Measurements from ENCODE around the gene ANKRD29. TPM values are rescaled to one million over a fixed set of nuclear protein-coding genes. Genes with fewer than 3 reads are reported as not detected.
A peak's percentile ranks its signal among the peaks of the same experiment; 100 is the strongest.
"Not testable (repeated sequence)": the region's sequence is repeated elsewhere in the genome, so short reads cannot be mapped to it uniquely, and the experiment has no call there.

ANKRD29 gene
- total RNA-seq, 1 donor from 2014 or later, result not detected

- H3K27ac Mint-ChIP-seq, result peak overlapping the region; percentile 60
- H3K27me3 Mint-ChIP-seq, result no peaks in the 10 kb centered on the region
- intact Hi-C loops (cut with micrococcal nuclease), result no loop called here
- H3K4me1 Mint-ChIP-seq, result peaks cover 31% of the 10 kb centered on the region
- H3K4me3 Mint-ChIP-seq, result no peak overlapping the region
- no peak for DNase-seq
- H3K36me3 Mint-ChIP-seq (ENCODE audit: low read depth), result peaks cover 33% of the 10 kb centered on the region
- no peaks in the 10 kb centered on the region for H3K9me3 Mint-ChIP-seq
Observed at GRCh38 chr18:23572570-23572969, 90.1 kb downstream of the ANKRD29 start.

- no peaks in the 10 kb centered on the region for H3K27me3 Mint-ChIP-seq
- H3K27ac Mint-ChIP-seq, result peak overlapping the region; percentile 60
Observed at GRCh38 chr18:23572012-23572411, 90.7 kb downstream of the ANKRD29 start.

DNA sequence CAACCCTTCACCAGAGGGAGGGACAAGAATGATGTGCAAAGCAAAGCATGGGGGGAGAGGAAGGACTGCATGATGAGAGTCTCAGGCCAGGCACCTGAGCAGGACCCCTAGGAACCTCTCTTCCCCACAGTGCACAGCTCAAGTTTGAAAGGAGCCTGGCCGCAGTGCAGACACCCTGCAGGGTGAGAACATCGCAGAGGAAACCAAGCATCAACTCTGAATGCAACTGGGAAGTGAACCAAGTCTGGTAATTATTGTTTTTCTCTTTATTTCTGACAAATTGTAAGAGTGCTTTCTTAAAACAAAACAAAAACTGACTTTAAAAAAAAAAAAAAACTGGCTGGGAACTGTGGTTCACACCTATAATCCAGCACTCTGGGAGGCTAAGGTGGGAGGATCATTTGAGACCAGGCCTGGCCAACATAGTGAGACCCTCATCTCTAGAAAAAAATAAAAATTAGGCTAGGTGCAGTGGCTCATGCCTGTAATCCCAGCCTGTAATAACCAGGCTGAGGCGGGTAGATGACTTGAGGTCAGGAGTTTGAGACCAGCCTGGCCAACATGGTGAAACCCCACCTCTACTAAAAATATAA lies 91.7 kb downstream of the ANKRD29 start:
- H3K9me3 Mint-ChIP-seq, result no peaks in the 10 kb centered on the region
- no peak overlapping the region for H3K27ac Mint-ChIP-seq
- H3K4me1 Mint-ChIP-seq, result peaks cover 28% of the 10 kb centered on the region
- no peak for DNase-seq
- intact Hi-C loops (cut with micrococcal nuclease), result no loop called here
- H3K27me3 Mint-ChIP-seq, result no peaks in the 10 kb centered on the region
- H3K36me3 Mint-ChIP-seq (ENCODE audit: low read depth), result peaks cover 40% of the 10 kb centered on the region
- no peak overlapping the region for H3K4me3 Mint-ChIP-seq

More at GRCh38 chr18:23572012-23572411, 90.7 kb downstream of the ANKRD29 start:
- Mint-ChIP-seq H3K4me1 (peaks cover 31% of the 10 kb centered on the region), H3K4me3 (no peak overlapping the region), H3K36me3 (ENCODE audit: low read depth) (peaks cover 39% of the 10 kb centered on the region), H3K9me3 (no peaks in the 10 kb centered on the region)
- intact Hi-C loops (cut with micrococcal nuclease), result no loop called here
- DNase-seq, result no peak

DNA sequence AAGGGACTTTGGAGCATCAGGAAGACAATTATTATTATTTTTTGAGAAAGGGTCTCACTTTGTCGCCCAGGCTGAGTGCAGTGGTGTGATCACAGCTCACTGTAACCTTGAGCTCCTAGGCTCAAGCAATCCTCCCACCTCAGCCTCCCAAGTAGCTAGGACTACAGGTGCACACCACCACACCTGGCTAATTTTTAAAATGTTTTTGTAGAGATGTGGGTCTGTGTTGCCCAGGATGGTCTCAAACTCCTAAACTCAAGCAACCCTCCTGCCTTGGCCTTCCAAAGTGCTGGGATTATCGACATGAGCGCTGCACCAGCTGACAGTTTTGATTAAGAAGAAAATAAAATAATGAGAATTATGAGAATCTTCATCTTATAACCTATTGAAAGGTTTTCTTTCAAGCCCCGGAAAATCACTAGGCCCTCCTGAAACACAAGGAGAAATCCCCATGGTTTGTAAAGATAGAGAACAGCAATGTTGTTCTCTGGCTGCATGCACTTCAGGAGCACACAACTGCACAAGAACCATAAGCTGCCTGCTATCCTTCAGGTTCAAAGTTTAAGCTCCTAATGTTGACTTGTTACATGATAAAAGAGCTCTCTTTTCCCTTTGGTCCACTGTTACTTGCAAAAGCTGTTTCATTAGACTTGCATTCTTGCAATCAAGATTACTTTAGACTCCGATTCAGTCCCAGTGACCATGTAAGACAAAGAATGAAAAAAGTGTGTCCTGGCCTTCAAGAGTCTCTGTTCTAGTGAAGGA lies 93.2 kb downstream of the ANKRD29 start:
- H3K27me3 Mint-ChIP-seq, result no peaks in the 10 kb centered on the region
- intact Hi-C loops (cut with micrococcal nuclease), result no loop called here
- no peak overlapping the region for H3K27ac Mint-ChIP-seq
- DNase-seq, result no peak
- peaks cover 47% of the 10 kb centered on the region for H3K36me3 Mint-ChIP-seq (ENCODE audit: low read depth)
- H3K9me3 Mint-ChIP-seq, result no peaks in the 10 kb centered on the region
- no peak overlapping the region for H3K4me3 Mint-ChIP-seq
- peaks cover 22% of the 10 kb centered on the region for H3K4me1 Mint-ChIP-seq

- Mint-ChIP-seq H3K9me3 (no peaks in the 10 kb centered on the region), H3K4me1 (peaks cover 16% of the 10 kb centered on the region), H3K36me3 (ENCODE audit: low read depth) (peaks cover 46% of the 10 kb centered on the region), H3K27me3 (no peaks in the 10 kb centered on the region), H3K27ac (no peak overlapping the region), H3K4me3 (no peak overlapping the region)
- intact Hi-C loops (cut with micrococcal nuclease), result no loop called here
- no peak for DNase-seq
Observed at GRCh38 chr18:23568281-23569138, 94.2 kb downstream of the ANKRD29 start.

- intact Hi-C loops (cut with micrococcal nuclease), result no loop called here
Observed at GRCh38 chr18:23567671-23568070, 95.0 kb downstream of the ANKRD29 start.

DNA sequence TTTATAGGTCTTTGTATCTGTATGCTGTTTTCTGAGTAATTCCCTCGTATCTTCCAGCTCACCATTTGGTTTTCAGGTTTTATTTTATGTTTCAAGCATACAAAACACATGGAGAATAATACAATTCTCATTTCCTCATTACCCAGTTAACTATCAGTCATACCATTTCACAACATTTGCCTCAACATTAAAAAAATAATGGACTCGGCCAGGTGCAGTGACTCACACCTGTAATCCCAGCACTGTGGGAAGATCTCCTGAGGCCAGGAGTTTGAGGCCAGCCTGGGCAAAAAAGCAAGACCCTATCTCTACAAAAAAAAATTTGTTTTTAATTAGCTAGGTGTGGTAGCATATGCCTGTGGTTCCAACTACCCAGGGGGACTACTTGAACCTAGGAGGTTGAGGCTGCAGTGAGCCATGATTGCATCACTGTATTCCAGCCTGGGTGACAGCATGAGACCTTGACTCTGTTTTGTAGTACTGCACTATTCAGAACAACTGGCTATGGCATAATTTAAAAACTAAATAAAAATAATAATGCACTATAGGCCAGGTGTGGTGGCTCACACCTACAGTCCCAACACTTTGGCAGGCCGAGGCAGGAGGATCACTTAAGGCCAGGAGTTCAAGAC lies 96.7 kb downstream of the ANKRD29 start:
- Mint-ChIP-seq H3K27me3 (no peaks in the 10 kb centered on the region), H3K4me3 (no peak overlapping the region), H3K9me3 (no peaks in the 10 kb centered on the region), H3K27ac (no peak overlapping the region), H3K36me3 (ENCODE audit: low read depth) (peaks cover 59% of the 10 kb centered on the region), H3K4me1 (peaks cover 14% of the 10 kb centered on the region)
- intact Hi-C loops (cut with micrococcal nuclease), result no loop called here
- no peak for DNase-seq

More at GRCh38 chr18:23567671-23568070, 95.0 kb downstream of the ANKRD29 start:
- Mint-ChIP-seq H3K27me3 (no peaks in the 10 kb centered on the region), H3K9me3 (no peaks in the 10 kb centered on the region), H3K4me1 (peaks cover 16% of the 10 kb centered on the region), H3K27ac (no peak overlapping the region), H3K4me3 (no peak overlapping the region), H3K36me3 (ENCODE audit: low read depth) (peaks cover 51% of the 10 kb centered on the region)
- DNase-seq, result no peak

- intact Hi-C loops (cut with micrococcal nuclease), result loop anchor here (1.0 to 2.0 kb wide), 3 partner anchors 19 to 60 kb away; partner anchors contain the start of gene RMC1
- H3K27me3 Mint-ChIP-seq, result no peaks in the 10 kb centered on the region
Observed at GRCh38 chr18:23563377-23564043, 99.2 kb downstream of the ANKRD29 start.

GRCh38 chr18:23560186-23560585 lies 102.5 kb downstream of the ANKRD29 start:
- H3K27me3 Mint-ChIP-seq, result no peaks in the 10 kb centered on the region
- no peak for DNase-seq
- H3K27ac Mint-ChIP-seq, result no peak overlapping the region
- no peaks in the 10 kb centered on the region for H3K9me3 Mint-ChIP-seq
- intact Hi-C loops (cut with micrococcal nuclease), result no loop called here
- H3K36me3 Mint-ChIP-seq (ENCODE audit: low read depth), result peaks cover 56% of the 10 kb centered on the region
- H3K4me1 Mint-ChIP-seq, result peaks cover 8% of the 10 kb centered on the region
- no peak overlapping the region for H3K4me3 Mint-ChIP-seq

More at GRCh38 chr18:23563377-23564043, 99.2 kb downstream of the ANKRD29 start:
- H3K4me1 Mint-ChIP-seq, result peaks cover 10% of the 10 kb centered on the region
- no peak overlapping the region for H3K4me3 Mint-ChIP-seq
- H3K9me3 Mint-ChIP-seq, result no peaks in the 10 kb centered on the region
- H3K27ac Mint-ChIP-seq, result peak overlapping the region; percentile 55
- DNase-seq, result no peak
- peaks cover 61% of the 10 kb centered on the region for H3K36me3 Mint-ChIP-seq (ENCODE audit: low read depth)

- H3K4me3 Mint-ChIP-seq; DNase-seq; H3K4me1 Mint-ChIP-seq; intact Hi-C loops (cut with micrococcal nuclease); H3K9me3 Mint-ChIP-seq; H3K27me3 Mint-ChIP-seq; H3K27ac Mint-ChIP-seq: not testable (repeated sequence)
- peaks cover 67% of the 10 kb centered on the region for H3K36me3 Mint-ChIP-seq (ENCODE audit: low read depth)
Observed at GRCh38 chr18:23557511-23557910, 105.2 kb downstream of the ANKRD29 start.

- H3K27ac Mint-ChIP-seq, result no peak overlapping the region
- no peak for DNase-seq
- H3K27me3 Mint-ChIP-seq, result no peaks in the 10 kb centered on the region
- no peaks in the 10 kb centered on the region for H3K9me3 Mint-ChIP-seq
- intact Hi-C loops (cut with micrococcal nuclease), result no loop called here
- H3K4me3 Mint-ChIP-seq, result no peak overlapping the region
- peaks cover 4% of the 10 kb centered on the region for H3K4me1 Mint-ChIP-seq
- H3K36me3 Mint-ChIP-seq (ENCODE audit: low read depth), result peaks cover 70% of the 10 kb centered on the region
Observed at GRCh38 chr18:23556145-23556780, 106.4 kb downstream of the ANKRD29 start.

GRCh38 chr18:23553887-23554286 lies 108.8 kb downstream of the ANKRD29 start:
- no peaks in the 10 kb centered on the region for H3K9me3 Mint-ChIP-seq
- H3K27ac Mint-ChIP-seq, result no peak overlapping the region
- H3K4me1 Mint-ChIP-seq, result peaks cover 4% of the 10 kb centered on the region
- H3K27me3 Mint-ChIP-seq, result no peaks in the 10 kb centered on the region
- DNase-seq, result no peak
- peaks cover 73% of the 10 kb centered on the region for H3K36me3 Mint-ChIP-seq (ENCODE audit: low read depth)
- H3K4me3 Mint-ChIP-seq, result no peak overlapping the region
- intact Hi-C loops (cut with micrococcal nuclease), result no loop called here

- Mint-ChIP-seq H3K27ac (no peak overlapping the region), H3K27me3 (no peaks in the 10 kb centered on the region), H3K4me3 (no peak overlapping the region), H3K36me3 (ENCODE audit: low read depth) (peaks cover 74% of the 10 kb centered on the region), H3K9me3 (no peaks in the 10 kb centered on the region), H3K4me1 (peaks cover 6% of the 10 kb centered on the region)
- intact Hi-C loops (cut with micrococcal nuclease), result no loop called here
- no peak for DNase-seq
Observed at GRCh38 chr18:23552505-23552904, 110.2 kb downstream of the ANKRD29 start.

Measured in activated CD4-positive, alpha-beta T cell treated with anti-CD3 and anti-CD28 coated beads, Interleukin-2, amount 10 ng/mL, durations not matched to agents 24 days and 14 days (primary cell).